ENCODE results near the gene YBEY.

GRCh38 chr21:46274797-46275390 lies 11.2 kb upstream of the YBEY start:
- TF ChIP-seq CTCF (IDR thresholded peaks at IDR 0.05) = no peak
- no peak for TF ChIP-seq POLR2A (IDR thresholded peaks at IDR 0.05)

All from thyroid gland (tissue), 4 donors.